AG04450 (cell line): ENCODE results near the gene C16orf86. TPM values are rescaled to one million over a fixed set of nuclear protein-coding genes. Genes with fewer than 3 reads are reported as not detected.

Experiments
- CTCF ChIA-PET: fragments of 300-600, 350-600 bp; formaldehyde crosslinking; extraction: SDS; loops from one replicate; lab custom pipeline; 2022; ENCODE audit warnings: antibody characterized with exemption, inconsistent platforms; lab: Charles Lee
- POLR2A ChIA-PET: fragments of 350-600 bp; formaldehyde crosslinking; extraction: SDS; loops from one replicate; lab custom pipeline; 2021; ENCODE audit warnings: antibody characterized with exemption, inconsistent platforms; lab: Yijun Ruan, JAX
- DNase-seq: peaks from one replicate; pipeline ENCODE4 v3.0.0-alpha.2; 2011; ENCODE audit warnings: low read depth, low spot score
- H3K27ac ChIP-seq: one replicate; pipeline ENCODE4 v1.5.1; 2012; ENCODE audit warnings: low read depth, low read length, control low read depth
- H3K27me3 ChIP-seq: one replicate; pipeline ENCODE4 v1.6.0; 2012; ENCODE audit warnings: low read length; ENCODE audit not compliant: control insufficient read depth, insufficient read depth
- H3K4me3 ChIP-seq: 2 replicates; pipeline ENCODE4 v1.5.1; 2011; ENCODE audit warnings: mild to moderate bottlenecking, low read depth, low read length, control low read depth
- H3K9me3 ChIP-seq: 2 replicates; pipeline ENCODE4 v1.5.1; 2012; ENCODE audit warnings: low read length; ENCODE audit not compliant: control insufficient read depth, insufficient read depth
- polyA plus RNA-seq: library from polyadenylated mRNA; depleted of rRNA; stranded (reverse); fragments of >200 nt; gene quantifications from 2 replicates; pipeline ENCODE4 v1.2.3, GENCODE V29; 2011
- TF ChIP-seq, protein P1 (sequence below): IDR thresholded peaks from 2 replicates; pipeline ENCODE4 v1.5.1; 2011; ENCODE audit warnings: low read depth, low read length, control low read depth, inconsistent platforms

Gene C16orf86
- polyA plus RNA-seq, 1 experiment: 0.56 TPM

DNA sequence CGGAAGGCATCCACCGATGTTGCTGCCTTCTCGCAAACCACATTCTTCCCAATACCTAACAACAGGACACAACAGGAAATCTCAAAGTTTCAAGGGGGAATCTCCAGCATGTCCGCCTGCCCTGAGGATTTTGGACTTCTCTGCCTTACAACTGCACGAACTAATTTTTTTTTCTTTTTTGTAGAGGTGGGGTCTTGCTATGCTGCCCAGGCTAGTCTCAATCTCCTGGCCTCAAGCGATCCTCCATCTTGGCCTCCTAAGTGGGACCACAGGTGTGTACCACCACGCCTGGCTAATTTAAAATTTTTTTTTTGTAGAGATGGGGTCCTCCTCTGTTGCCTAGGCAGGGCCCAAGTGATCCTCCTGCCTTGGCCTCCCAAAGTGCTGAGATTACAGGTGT is 9.4 kb downstream of the C16orf86 start:
- TF ChIP-seq, protein P1, sequence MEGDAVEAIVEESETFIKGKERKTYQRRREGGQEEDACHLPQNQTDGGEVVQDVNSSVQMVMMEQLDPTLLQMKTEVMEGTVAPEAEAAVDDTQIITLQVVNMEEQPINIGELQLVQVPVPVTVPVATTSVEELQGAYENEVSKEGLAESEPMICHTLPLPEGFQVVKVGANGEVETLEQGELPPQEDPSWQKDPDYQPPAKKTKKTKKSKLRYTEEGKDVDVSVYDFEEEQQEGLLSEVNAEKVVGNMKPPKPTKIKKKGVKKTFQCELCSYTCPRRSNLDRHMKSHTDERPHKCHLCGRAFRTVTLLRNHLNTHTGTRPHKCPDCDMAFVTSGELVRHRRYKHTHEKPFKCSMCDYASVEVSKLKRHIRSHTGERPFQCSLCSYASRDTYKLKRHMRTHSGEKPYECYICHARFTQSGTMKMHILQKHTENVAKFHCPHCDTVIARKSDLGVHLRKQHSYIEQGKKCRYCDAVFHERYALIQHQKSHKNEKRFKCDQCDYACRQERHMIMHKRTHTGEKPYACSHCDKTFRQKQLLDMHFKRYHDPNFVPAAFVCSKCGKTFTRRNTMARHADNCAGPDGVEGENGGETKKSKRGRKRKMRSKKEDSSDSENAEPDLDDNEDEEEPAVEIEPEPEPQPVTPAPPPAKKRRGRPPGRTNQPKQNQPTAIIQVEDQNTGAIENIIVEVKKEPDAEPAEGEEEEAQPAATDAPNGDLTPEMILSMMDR: no peak
- ChIA-PET POLR2A (no interaction called here), CTCF (no interaction called here)
- Histone ChIP-seq H3K9me3 (no peaks in the 10 kb centered on the region), H3K27me3 (no peaks in the 10 kb centered on the region), H3K27ac (no peak overlapping the region), H3K4me3 (no peak overlapping the region)
- no peak for DNase-seq

DNA sequence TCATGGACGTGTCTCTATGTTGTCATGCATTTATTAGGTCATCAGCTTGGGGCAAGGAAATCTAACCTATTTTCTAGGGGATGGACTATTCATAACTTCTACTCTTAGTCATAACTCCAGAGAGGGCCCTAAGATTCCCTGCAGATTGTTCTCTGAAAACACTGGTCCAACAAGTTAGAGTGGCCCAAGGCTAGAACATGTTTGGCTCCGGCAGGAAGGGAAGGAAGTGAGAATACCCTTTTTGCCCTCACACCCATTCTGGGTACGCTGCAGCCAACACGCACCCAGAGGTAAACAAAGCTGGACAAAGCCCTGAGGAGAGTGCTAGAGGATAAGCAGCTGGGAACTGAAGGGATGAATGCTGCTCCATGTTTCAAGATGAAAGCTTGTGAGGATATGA is 9.9 kb downstream of the C16orf86 start:
- Histone ChIP-seq H3K27ac (no peak overlapping the region), H3K9me3 (no peaks in the 10 kb centered on the region), H3K27me3 (no peaks in the 10 kb centered on the region), H3K4me3 (no peak overlapping the region)
- ChIA-PET POLR2A (no interaction called here), CTCF (interaction anchor here (1.3 to 2.2 kb wide), 2 partner anchors 140 to 155 kb away, joined by 4 to 5 read pairs; no protein-coding TSS in a partner anchor)
- no peak for DNase-seq
- TF ChIP-seq, protein P1: no peak

DNA sequence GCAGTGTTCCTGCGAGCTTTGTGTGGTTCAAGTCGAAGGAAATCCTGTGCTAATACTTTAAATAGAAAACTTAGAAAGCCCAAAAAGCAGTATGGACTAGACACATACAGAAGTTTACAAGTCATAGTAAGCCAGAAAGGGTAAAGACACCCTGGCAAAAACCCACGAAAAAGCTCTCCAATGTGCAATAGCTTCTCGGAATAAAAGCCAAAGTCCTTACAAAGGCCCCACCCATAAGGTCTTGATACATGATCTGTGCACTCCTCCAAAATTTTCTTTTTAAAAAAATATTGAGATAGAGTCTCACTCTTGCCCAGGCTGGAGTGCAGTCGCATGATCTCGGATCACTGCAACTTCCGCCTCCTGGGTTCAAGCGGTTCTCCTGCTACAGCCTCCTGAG is 10.3 kb downstream of the C16orf86 start:
- no peaks in the 10 kb centered on the region for H3K9me3 ChIP-seq
- no peak overlapping the region for H3K27ac ChIP-seq
- DNase-seq: no peak
- ChIA-PET CTCF (interaction anchor here (1.3 to 2.2 kb wide), 2 partner anchors 140 to 156 kb away, joined by 4 to 5 read pairs; no protein-coding TSS in a partner anchor), POLR2A (no interaction called here)
- no peaks in the 10 kb centered on the region for H3K27me3 ChIP-seq
- TF ChIP-seq, protein P1: no peak
- H3K4me3 ChIP-seq: no peak overlapping the region

DNA sequence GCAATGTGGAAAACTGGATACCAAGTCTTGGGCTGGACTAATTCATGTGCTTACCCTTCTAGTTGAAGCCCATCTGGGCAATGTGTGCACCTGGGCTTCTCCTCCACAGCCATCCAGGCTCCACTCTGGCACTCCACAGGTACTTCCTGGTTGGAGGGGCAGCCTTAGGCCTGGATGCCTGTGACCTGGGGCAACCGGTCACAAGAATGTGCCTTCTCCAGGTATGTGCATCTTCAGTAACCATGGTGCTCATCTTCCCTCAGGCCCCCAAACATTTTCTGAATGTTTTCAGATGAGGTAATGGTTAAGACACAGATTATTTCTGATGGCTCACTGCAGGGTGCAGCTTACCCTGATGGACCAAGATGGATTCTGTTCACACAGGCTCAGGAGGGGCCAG is 11.1 kb downstream of the C16orf86 start:
- no peak for DNase-seq
- H3K27ac ChIP-seq: peak overlapping the region; percentile 11
- POLR2A ChIA-PET: interaction anchor here (0.7 kb wide), 1 partner anchor 78 kb away, joined by 7 read pairs; no protein-coding TSS in a partner anchor
- H3K27me3 ChIP-seq: no peaks in the 10 kb centered on the region
- H3K4me3 ChIP-seq: no peak overlapping the region
- TF ChIP-seq, protein P1: no peak
- CTCF ChIA-PET: interaction anchor here (1.3 to 2.2 kb wide), 2 partner anchors 139 to 156 kb away, joined by 4 to 5 read pairs; no protein-coding TSS in a partner anchor
- H3K9me3 ChIP-seq: no peaks in the 10 kb centered on the region

DNA sequence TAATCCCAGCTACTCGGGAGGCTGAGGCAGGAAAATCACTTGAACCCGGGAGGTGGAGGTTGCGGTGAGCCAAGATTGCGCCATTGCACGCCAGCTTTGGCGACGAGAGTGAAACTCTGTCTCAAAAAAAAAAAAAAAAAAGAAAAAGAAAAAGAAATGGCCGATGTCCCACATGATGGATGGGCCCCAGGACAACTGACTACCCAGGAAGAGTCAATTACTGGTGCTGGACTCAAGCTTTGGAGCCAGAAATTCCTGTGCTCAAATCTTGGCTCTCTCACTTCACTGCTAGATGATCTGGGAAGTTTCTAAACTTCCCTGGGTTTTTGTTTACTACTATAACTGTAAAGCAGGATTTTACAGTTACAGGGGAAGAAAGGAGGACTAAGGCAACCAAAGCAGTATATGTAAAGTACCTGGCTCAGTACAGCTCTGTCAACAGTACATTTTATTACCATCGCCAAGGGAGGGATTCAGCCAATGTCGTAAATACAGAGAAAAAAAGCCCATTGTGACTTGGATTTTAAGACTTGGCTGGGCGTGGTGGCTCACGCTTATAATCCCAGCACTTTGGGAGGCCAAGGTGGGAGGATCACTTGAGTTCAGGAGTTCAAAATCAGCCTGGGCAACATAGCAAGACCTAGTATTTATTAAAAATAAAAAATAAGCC is 11.9 kb downstream of the C16orf86 start:
- DNase-seq: no peak

More for the DNA sequence above, 11.9 kb downstream of the C16orf86 start:
- Histone ChIP-seq H3K9me3 (no peaks in the 10 kb centered on the region), H3K27me3 (no peaks in the 10 kb centered on the region), H3K4me3 (no peak overlapping the region), H3K27ac (no peak overlapping the region)
- CTCF ChIA-PET: interaction anchor here (1.1 to 2.2 kb wide), 2 partner anchors 104 to 138 kb away, joined by 3 to 5 read pairs; no protein-coding TSS in a partner anchor
- POLR2A ChIA-PET: interaction anchor here (0.7 kb wide), 1 partner anchor 79 kb away, joined by 7 read pairs; no protein-coding TSS in a partner anchor
- TF ChIP-seq, protein P1: no peak
